ENCODE data around the gene NFATC3.

DNA sequence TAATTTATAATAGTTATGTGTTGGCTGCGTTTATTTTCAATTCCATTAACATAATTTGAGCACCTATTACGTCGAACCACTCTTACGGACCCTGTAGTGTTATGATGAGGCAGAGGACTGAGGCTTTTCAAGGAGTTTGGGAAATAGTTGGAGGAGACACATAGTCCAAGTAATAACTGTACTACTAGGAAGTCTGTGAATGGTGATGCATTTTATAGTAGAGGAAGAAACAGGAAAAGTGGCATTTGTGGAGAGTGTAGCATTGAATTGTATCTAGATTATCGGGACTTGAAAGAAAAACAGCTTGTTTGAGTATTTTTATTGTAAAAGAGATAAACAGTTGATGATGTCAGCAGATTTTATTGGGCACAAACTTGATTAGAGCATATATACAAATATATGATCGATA lies 1.7 kb downstream of the NFATC3 start:
- TF ChIP-seq POLR2AphosphoS5 (IDR thresholded peaks at IDR 0.05) = no peak
- TF ChIP-seq, protein P1, sequence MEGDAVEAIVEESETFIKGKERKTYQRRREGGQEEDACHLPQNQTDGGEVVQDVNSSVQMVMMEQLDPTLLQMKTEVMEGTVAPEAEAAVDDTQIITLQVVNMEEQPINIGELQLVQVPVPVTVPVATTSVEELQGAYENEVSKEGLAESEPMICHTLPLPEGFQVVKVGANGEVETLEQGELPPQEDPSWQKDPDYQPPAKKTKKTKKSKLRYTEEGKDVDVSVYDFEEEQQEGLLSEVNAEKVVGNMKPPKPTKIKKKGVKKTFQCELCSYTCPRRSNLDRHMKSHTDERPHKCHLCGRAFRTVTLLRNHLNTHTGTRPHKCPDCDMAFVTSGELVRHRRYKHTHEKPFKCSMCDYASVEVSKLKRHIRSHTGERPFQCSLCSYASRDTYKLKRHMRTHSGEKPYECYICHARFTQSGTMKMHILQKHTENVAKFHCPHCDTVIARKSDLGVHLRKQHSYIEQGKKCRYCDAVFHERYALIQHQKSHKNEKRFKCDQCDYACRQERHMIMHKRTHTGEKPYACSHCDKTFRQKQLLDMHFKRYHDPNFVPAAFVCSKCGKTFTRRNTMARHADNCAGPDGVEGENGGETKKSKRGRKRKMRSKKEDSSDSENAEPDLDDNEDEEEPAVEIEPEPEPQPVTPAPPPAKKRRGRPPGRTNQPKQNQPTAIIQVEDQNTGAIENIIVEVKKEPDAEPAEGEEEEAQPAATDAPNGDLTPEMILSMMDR (IDR thresholded peaks at IDR 0.05 in 8 of 11, conservative IDR thresholded peaks at IDR 0.05 in 3 of 11) = no peak

All from spleen (tissue), 7 donors.